H1 (cell line): ENCODE data around the gene KCNB1. TPM values are rescaled to one million over a fixed set of nuclear protein-coding genes. Genes with fewer than 3 reads are reported as not detected.
A peak's percentile ranks its signal among the peaks of the same experiment; 100 is the strongest.

ENCODE experiments used
- CTCF ChIA-PET: fragments of 300-600 bp; sonication (Branson Sonifier 250); formaldehyde crosslinking; loops from one replicate; lab custom pipeline; 2021; ENCODE audit not compliant: partially characterized antibody; lab: Charles Lee
- POLR2A ChIA-PET: fragments of 300-600 bp; sonication (Branson Sonifier 250); formaldehyde crosslinking; loops from one replicate; lab custom pipeline; 2021; ENCODE audit warnings: inconsistent platforms; ENCODE audit not compliant: partially characterized antibody; lab: Charles Lee
- DNase-seq, 2 experiments: peaks; one replicate each; pipeline versions ENCODE4 v3.0.0 to v3.0.0-alpha.2; 2010 to 2022; ENCODE audit warnings: low spot score in 2 of 2, low read depth in 1 of 2, mixed read lengths in 1 of 2
- FAIRE-seq: peaks from 2 replicates; lab custom pipeline; 2011; peaks lifted over from hg19 to GRCh38; lab: Jason Lieb, UNC
- H2AFZ ChIP-seq: 2 replicates; pipeline ENCODE4 v1.8.1; 2012; ENCODE audit warnings: low read length, inconsistent platforms
- H2AK5ac ChIP-seq: 2 replicates; pipeline ENCODE4 v1.6.1; 2013; ENCODE audit warnings: low read depth, low read length
- H2BK120ac ChIP-seq: replicated peaks from 2 replicates; pipeline ENCODE3; 2013; ENCODE audit warnings: low read depth, low read length, inconsistent platforms
- H2BK12ac ChIP-seq: 2 replicates; pipeline ENCODE4 v1.6.1; 2013; ENCODE audit warnings: low read depth, low read length
- H2BK15ac ChIP-seq: 2 replicates; pipeline ENCODE4 v1.6.1; 2013; ENCODE audit warnings: low read length
- H2BK20ac ChIP-seq: 2 replicates; pipeline ENCODE4 v1.6.1; 2013; ENCODE audit warnings: low read length
- H2BK5ac ChIP-seq: 2 replicates; pipeline ENCODE4 v1.6.1; 2013; ENCODE audit warnings: low read depth, low read length
- H3K14ac ChIP-seq: 2 replicates; pipeline ENCODE4 v1.6.1; 2013; ENCODE audit warnings: inconsistent platforms; ENCODE audit not compliant: insufficient read length
- H3K18ac ChIP-seq: 2 replicates; pipeline ENCODE4 v1.6.1; 2013; ENCODE audit warnings: low read length; ENCODE audit errors: extremely low read depth
- H3K23ac ChIP-seq: 2 replicates; pipeline ENCODE4 v1.6.1; 2013; ENCODE audit warnings: inconsistent platforms; ENCODE audit not compliant: insufficient read length
- H3K23me2 ChIP-seq: 2 replicates; pipeline ENCODE4 v1.6.1; 2013; ENCODE audit warnings: low read depth, low read length
- H3K27ac ChIP-seq: 2 replicates; pipeline ENCODE4 v1.6.1; 2011; ENCODE audit warnings: low read depth, low read length, inconsistent platforms
- H3K27me3 ChIP-seq, 4 experiments: replicated peaks in 1 of 4; 1 replicate in 1 of 4; 2 replicates in 3 of 4; pipeline versions ENCODE4 v1.6.1 to v1.8.1; 2011 to 2013; ENCODE audit warnings: low read length in 3 of 4, mild to moderate bottlenecking in 3 of 4, inconsistent platforms in 2 of 4, mixed read lengths in 2 of 4, moderate library complexity in 1 of 4; ENCODE audit not compliant: control insufficient read depth in 3 of 4, insufficient read depth in 3 of 4; ENCODE audit errors: extremely low read depth in 1 of 4
- H3K36me3 ChIP-seq, 4 experiments: 2 replicates each; pipeline versions ENCODE4 v1.6.1 to v1.8.1; 2011 to 2013; ENCODE audit warnings: mild to moderate bottlenecking in 4 of 4, low read length in 3 of 4, moderate library complexity in 2 of 4, control low read depth in 1 of 4, inconsistent platforms in 1 of 4; ENCODE audit not compliant: insufficient read depth in 4 of 4, control insufficient read depth in 2 of 4
- H3K4ac ChIP-seq: replicated peaks from 2 replicates; pipeline ENCODE3; 2013; ENCODE audit warnings: low read length, low read depth, mixed read lengths, inconsistent platforms; ENCODE audit not compliant: insufficient read length
- H3K4me1 ChIP-seq, 4 experiments: replicated peaks in 1 of 4; 1 replicate in 1 of 4; 2 replicates in 3 of 4; pipeline versions ENCODE4 v1.6.1 to v1.8.1; 2011 to 2013; ENCODE audit warnings: low read length in 3 of 4, inconsistent platforms in 2 of 4, mixed read lengths in 1 of 4; ENCODE audit not compliant: insufficient read depth in 4 of 4, control insufficient read depth in 3 of 4
- H3K4me2 ChIP-seq, 2 experiments: 2 replicates each; pipeline versions ENCODE4 v1.6.1 to v1.8.1; 2011 to 2013; ENCODE audit warnings: low read depth in 2 of 2, low read length in 2 of 2, control low read depth in 1 of 2, inconsistent platforms in 1 of 2, mild to moderate bottlenecking in 1 of 2; ENCODE audit not compliant: insufficient read depth in 1 of 2
- H3K4me3 ChIP-seq, 4 experiments: fragments of 200-600, 300-600 bp in 1 of 4; sonication (generic), shearing (Covaris generic), sonication (Bioruptor Twin) in 1 of 4; 2 replicates each; pipeline versions ENCODE4 v1.5.1 to v1.8.1; 2011 to 2016; ENCODE audit warnings: low read length in 4 of 4, low read depth in 3 of 4, control low read depth in 2 of 4, inconsistent platforms in 2 of 4, mild to moderate bottlenecking in 2 of 4, mixed read lengths in 1 of 4, moderate library complexity in 1 of 4; ENCODE audit not compliant: insufficient read depth in 2 of 4; ENCODE audit errors: extremely low read depth in 1 of 4
- H3K56ac ChIP-seq: replicated peaks from 2 replicates; pipeline ENCODE3; 2013; ENCODE audit warnings: low read depth, mild to moderate bottlenecking, mixed read lengths, low read length, inconsistent platforms; ENCODE audit not compliant: insufficient read length
- H3K79me1 ChIP-seq: 2 replicates; pipeline ENCODE4 v1.6.1; 2013; ENCODE audit warnings: low read depth, low read length, control low read depth
- H3K79me2 ChIP-seq, 2 experiments: 2 replicates each; pipeline versions ENCODE4 v1.6.1 to v1.8.1; 2012 to 2013; ENCODE audit warnings: low read length in 2 of 2, mild to moderate bottlenecking in 2 of 2, inconsistent platforms in 1 of 2; ENCODE audit not compliant: insufficient read depth in 2 of 2, control insufficient read depth in 1 of 2
- H3K9ac ChIP-seq, 4 experiments: replicated peaks in 1 of 4; 1 replicate in 1 of 4; 2 replicates in 3 of 4; pipeline versions ENCODE4 v1.6.1 to v1.8.1; 2011 to 2013; ENCODE audit warnings: low read depth in 3 of 4, low read length in 3 of 4, control low read depth in 2 of 4, mild to moderate bottlenecking in 2 of 4, moderate library complexity in 2 of 4, inconsistent platforms in 1 of 4; ENCODE audit errors: extremely low read depth in 1 of 4
- H3K9me3 ChIP-seq, 2 experiments: 2 replicates each; pipeline versions ENCODE4 v1.6.1 to v1.8.1; 2012 to 2013; ENCODE audit warnings: mild to moderate bottlenecking in 2 of 2, moderate library complexity in 2 of 2, control low read depth in 1 of 2, inconsistent platforms in 1 of 2, low read depth in 1 of 2, low read length in 1 of 2, mixed read lengths in 1 of 2; ENCODE audit not compliant: insufficient read depth in 2 of 2
- H4K20me1 ChIP-seq, 2 experiments: replicated peaks in 1 of 2; 2 replicates each; pipeline versions ENCODE3 to v1.8.1; 2011 to 2013; ENCODE audit warnings: inconsistent platforms in 2 of 2, low read length in 2 of 2, mild to moderate bottlenecking in 1 of 2; ENCODE audit not compliant: insufficient read depth in 2 of 2, control insufficient read depth in 1 of 2
- H4K5ac ChIP-seq: 2 replicates; pipeline ENCODE4 v1.6.1; 2013; ENCODE audit warnings: low read length, low read depth, mixed read lengths, inconsistent platforms; ENCODE audit not compliant: insufficient read length
- H4K8ac ChIP-seq: 2 replicates; pipeline ENCODE4 v1.8.0; 2013; ENCODE audit warnings: mild to moderate bottlenecking, moderate library complexity, low read length, inconsistent platforms; ENCODE audit not compliant: insufficient read depth; ENCODE audit errors: extremely low read depth
- H4K91ac ChIP-seq: replicated peaks from 2 replicates; pipeline ENCODE3; 2013; ENCODE audit warnings: low read length, mixed read lengths, inconsistent platforms; ENCODE audit not compliant: insufficient read length
- GABPA ChIP-seq: IDR thresholded peaks from 2 replicates; pipeline ENCODE4 v1.6.1; 2011; ENCODE audit warnings: mild to moderate bottlenecking, low read length, moderate library complexity, borderline replicate concordance; ENCODE audit not compliant: insufficient read depth
- KDM5A ChIP-seq: fragments of 200-600 bp; IDR thresholded peaks from 2 replicates; pipeline ENCODE4 v1.7.1; 2012; ENCODE audit warnings: mild to moderate bottlenecking, low read length, inconsistent platforms, mixed read lengths
- MAX ChIP-seq: IDR thresholded peaks from 2 replicates; pipeline ENCODE4 v1.6.1; 2012; ENCODE audit warnings: inconsistent platforms
- NRF1 ChIP-seq: IDR thresholded peaks from 2 replicates; pipeline ENCODE4 v1.6.1; 2011; ENCODE audit warnings: mild to moderate bottlenecking, low read depth, low read length, improper control_type of control experiment
- POLR2AphosphoS5 ChIP-seq: IDR thresholded peaks from 2 replicates; pipeline ENCODE4 v1.6.1; 2011; ENCODE audit warnings: low read depth, low read length
- SP2 ChIP-seq: IDR thresholded peaks from 2 replicates; pipeline ENCODE4 v1.6.1; 2012; ENCODE audit warnings: mild to moderate bottlenecking, low read length, inconsistent platforms
- WGBS, 2 experiments: shearing (Covaris generic) in 1 of 2; methylation state at CpG; one replicate each; pipeline versions ENCODE4 v1.1.6 to v1.1.7; 2013 to 2015; ENCODE audit warnings: low lambda C conversion rate in 2 of 2, mixed read lengths in 2 of 2, inconsistent platforms in 1 of 2, low coverage in 1 of 2, missing lambda C conversion rate in 1 of 2; ENCODE audit not compliant: insufficient replicate concordance in 2 of 2, insufficient coverage in 1 of 2, insufficient read length in 1 of 2; ENCODE audit errors: extremely low coverage in 1 of 2, missing lambda C conversion rate in 1 of 2; 5-methylcytosine and 5-hydroxymethylcytosine counted together
- polyA plus RNA-seq, 7 experiments: library from polyadenylated mRNA; depleted of rRNA in 3 of 7; stranded (reverse) in 5 of 7; unstranded in 2 of 7; fragments of >200 nt in 5 of 7; fragments of 200-250 nt in 2 of 7; gene quantifications; 1 replicate in 5 of 7; 2 replicates in 1 of 7; 4 replicates in 1 of 7; pipeline versions ENCODE4 v1.2.1 to v1.2.3, GENCODE V29; 2011 to 2013; ENCODE audit warnings: missing spikeins in 2 of 7, mixed read lengths in 2 of 7
- total RNA-seq: library from RNA; stranded (reverse); fragmentation: NEBNext Ultra II Directional; extraction: Animal tissue kit (Norgen Biotek cat#: 25700); gene quantifications from 2 replicates; pipeline ENCODE4 v1.2.1, GENCODE V29; 2021

Gene KCNB1
- total and polyA plus RNA-seq, 2 of the 8 experiments (the other 6 are each of a cell fraction or from before 2014, with no cell fraction given), result 0.58 to 0.67 TPM

- no peak overlapping the region for H3K14ac ChIP-seq
- H4K5ac ChIP-seq, result no peak overlapping the region
- TF ChIP-seq POLR2AphosphoS5 (no peak), GABPA (no peak), KDM5A (no peak), NRF1 (no peak), SP2 (no peak), MAX (no peak)
- peak overlapping the region; percentile 9; the same call in 1 of the 2 replicates for H2BK20ac ChIP-seq
- no peak overlapping the region for H3K56ac ChIP-seq
- ChIA-PET POLR2A (interaction anchor here (1.0 to 1.5 kb wide), 5 partner anchors 19 to 58 kb away, joined by 3 to 4 read pairs (median 3); partner anchors contain the start of gene KCNB1), CTCF (interaction anchor here (0.6 to 5.4 kb wide), 12 partner anchors 11 to 622 kb away, joined by 3 to 19 read pairs (median 4); partner anchors contain the start of gene KCNB1)
- peak overlapping the region; percentile 2 for H4K91ac ChIP-seq
- H3K4me2 ChIP-seq, result no peak overlapping the region
- H3K27me3 ChIP-seq, result no peaks in the 10 kb centered on the region; a peak in 1 of 7 replicates
- H3K4me3 ChIP-seq, result no peak overlapping the region
- peak overlapping the region; percentile 67; the same call in 1 of the 2 replicates for H2BK5ac ChIP-seq
- H3K4ac ChIP-seq, result no peak overlapping the region
- DNase-seq (no peak), FAIRE-seq (no peak)
- H4K8ac ChIP-seq, result no peak overlapping the region
- no peaks in the 10 kb centered on the region for H4K20me1 ChIP-seq
- H3K9ac ChIP-seq, result no peak overlapping the region
- H3K23ac ChIP-seq, result no peak overlapping the region
- H3K79me2 ChIP-seq, result no peaks in the 10 kb centered on the region
- H3K9me3 ChIP-seq, result no peaks in the 10 kb centered on the region
- no peak overlapping the region for H2AFZ ChIP-seq
- no peak overlapping the region for H3K27ac ChIP-seq
- no peaks in the 10 kb centered on the region; the same call in 1 of the 2 replicates for H3K23me2 ChIP-seq
- H2BK120ac ChIP-seq, result peak overlapping the region; percentile 34
- no peak overlapping the region for H2AK5ac ChIP-seq
- H3K79me1 ChIP-seq, result no peaks in the 10 kb centered on the region
- no peak overlapping the region for H2BK15ac ChIP-seq
- WGBS, 2 experiments, result 87% methylated on average over 6 of the region's 6 CpGs; no CpG with 5 or more reads in 1 of the 2 experiments
- no peaks in the 10 kb centered on the region for H3K36me3 ChIP-seq
- peaks cover 14 to 29% (median 17%) of the 10 kb centered on the region in 4 experiments for H3K4me1 ChIP-seq
- H2BK12ac ChIP-seq, result peak overlapping the region; percentile 32; the same call in 1 of the 2 replicates
- no peak overlapping the region for H3K18ac ChIP-seq
Observed at GRCh38 chr20:49447364-49447763, 35.1 kb downstream of the KCNB1 start.
